ENCODE results near the gene KLHL12.
"Not testable (repeated sequence)": the region's sequence is repeated elsewhere in the genome, so short reads cannot be mapped to it uniquely, and the experiment has no call there.

DNA sequence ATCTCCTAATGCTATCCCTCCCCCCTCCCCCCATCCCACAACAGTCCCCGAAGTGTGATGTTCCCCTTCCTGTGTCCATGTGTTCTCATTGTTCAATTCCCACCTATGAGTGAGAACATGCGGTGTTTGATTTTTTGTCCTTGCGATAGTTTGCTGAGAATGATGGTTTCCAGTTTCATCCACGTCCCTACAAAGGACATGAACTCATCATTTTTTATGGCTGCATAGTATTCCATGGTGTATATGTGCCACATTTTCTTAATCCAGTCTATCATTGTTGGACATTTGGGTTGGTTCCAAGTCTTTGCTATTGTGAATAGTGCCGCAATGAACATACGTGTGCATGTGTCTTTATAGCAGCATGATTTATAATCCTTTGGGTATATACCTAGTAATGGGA lies 9.4 kb upstream of the KLHL12 start:
- TF ChIP-seq EZH2phosphoT487 (IDR thresholded peaks at IDR 0.05; ENCODE audit: borderline replicate concordance, low read depth, low read length): not testable (repeated sequence)
- TF ChIP-seq, protein P1, sequence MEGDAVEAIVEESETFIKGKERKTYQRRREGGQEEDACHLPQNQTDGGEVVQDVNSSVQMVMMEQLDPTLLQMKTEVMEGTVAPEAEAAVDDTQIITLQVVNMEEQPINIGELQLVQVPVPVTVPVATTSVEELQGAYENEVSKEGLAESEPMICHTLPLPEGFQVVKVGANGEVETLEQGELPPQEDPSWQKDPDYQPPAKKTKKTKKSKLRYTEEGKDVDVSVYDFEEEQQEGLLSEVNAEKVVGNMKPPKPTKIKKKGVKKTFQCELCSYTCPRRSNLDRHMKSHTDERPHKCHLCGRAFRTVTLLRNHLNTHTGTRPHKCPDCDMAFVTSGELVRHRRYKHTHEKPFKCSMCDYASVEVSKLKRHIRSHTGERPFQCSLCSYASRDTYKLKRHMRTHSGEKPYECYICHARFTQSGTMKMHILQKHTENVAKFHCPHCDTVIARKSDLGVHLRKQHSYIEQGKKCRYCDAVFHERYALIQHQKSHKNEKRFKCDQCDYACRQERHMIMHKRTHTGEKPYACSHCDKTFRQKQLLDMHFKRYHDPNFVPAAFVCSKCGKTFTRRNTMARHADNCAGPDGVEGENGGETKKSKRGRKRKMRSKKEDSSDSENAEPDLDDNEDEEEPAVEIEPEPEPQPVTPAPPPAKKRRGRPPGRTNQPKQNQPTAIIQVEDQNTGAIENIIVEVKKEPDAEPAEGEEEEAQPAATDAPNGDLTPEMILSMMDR (conservative IDR thresholded peaks at IDR 0.05; ENCODE audit: low read length): not testable (repeated sequence)
